ENCODE data around the gene SLC38A11. TPM values are rescaled to one million over a fixed set of nuclear protein-coding genes. Genes with fewer than 3 reads are reported as not detected.
A peak's percentile ranks its signal among the peaks of the same experiment; 100 is the strongest.
"Not testable (repeated sequence)": the region's sequence is repeated elsewhere in the genome, so short reads cannot be mapped to it uniquely, and the experiment has no call there.

The SLC38A11 gene, protein sequence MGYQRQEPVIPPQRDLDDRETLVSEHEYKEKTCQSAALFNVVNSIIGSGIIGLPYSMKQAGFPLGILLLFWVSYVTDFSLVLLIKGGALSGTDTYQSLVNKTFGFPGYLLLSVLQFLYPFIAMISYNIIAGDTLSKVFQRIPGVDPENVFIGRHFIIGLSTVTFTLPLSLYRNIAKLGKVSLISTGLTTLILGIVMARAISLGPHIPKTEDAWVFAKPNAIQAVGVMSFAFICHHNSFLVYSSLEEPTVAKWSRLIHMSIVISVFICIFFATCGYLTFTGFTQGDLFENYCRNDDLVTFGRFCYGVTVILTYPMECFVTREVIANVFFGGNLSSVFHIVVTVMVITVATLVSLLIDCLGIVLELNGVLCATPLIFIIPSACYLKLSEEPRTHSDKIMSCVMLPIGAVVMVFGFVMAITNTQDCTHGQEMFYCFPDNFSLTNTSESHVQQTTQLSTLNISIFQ
- total RNA-seq (ENCODE audit: low replicate concordance): not detected in 2 replicates

DNA sequence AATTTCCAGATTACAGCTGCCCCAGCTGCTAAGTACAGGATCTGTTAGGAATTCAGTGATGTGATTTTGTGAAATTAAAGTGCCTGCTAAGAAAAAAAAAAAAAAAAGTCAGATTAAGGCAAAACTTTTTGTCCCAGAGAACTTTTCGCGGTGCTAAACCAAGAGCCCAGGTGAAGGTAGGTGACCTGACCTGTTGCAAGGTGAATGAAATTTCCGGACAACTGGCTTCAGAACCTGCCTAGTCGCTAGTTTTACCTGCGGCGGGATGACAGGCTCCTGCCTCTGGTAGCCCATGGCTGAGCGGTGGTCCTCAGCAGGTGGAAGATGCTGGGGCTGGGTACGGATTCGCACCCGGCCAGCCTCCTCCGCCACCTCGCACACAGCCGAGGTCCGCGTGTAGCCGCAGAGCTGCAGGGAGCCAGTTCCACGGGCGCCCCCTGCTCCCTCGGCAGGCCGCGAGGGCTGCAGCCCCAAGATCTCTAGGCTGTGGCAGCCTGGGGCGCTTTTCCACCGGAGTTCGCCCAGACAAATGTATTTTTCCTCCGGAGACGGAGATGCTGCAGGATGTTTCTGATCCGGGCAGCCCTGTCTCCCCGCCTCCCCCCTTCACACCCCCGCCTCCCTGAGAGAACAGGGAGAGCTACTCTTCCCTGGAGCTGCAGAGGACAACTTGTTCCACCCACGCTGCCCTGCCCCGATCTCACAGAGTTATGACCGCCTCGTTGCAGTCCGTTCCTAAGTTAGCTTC, at the start of gene SLC38A11:
SLC38A11 (minus strand) TSS at position 572 of the 748 bp plus-strand sequence; CDS start at position 294, 278 bp downstream.
- DNase-seq (ENCODE audit: low spot score): no peak
- Histone ChIP-seq H3K4me1 (peaks cover 5% of the 10 kb centered on the region), H3K4me2 (no peak within 1 kb of the TSS), H3K4me3 (no peak within 1 kb of the TSS), H3K27me3 (no peaks in the 10 kb centered on the region), H2AFZ (replicated peaks) (peak within 1 kb of the TSS; percentile 12), H4K20me1 (ENCODE audit: low read depth) (no peaks in the 10 kb centered on the region), H3K9ac (no peak within 1 kb of the TSS), H3K36me3 (no peaks in the 10 kb centered on the region), H3K9me3 (ENCODE audit: low read depth) (no peaks in the 10 kb centered on the region), H3K79me2 (ENCODE audit: low read depth) (no peaks in the 10 kb centered on the region), H3K27ac (no peak within 1 kb of the TSS), H3F3A (ENCODE audit: low read depth) (no peaks in the 10 kb centered on the region)
- no peak for TF ChIP-seq EZH2 (IDR thresholded peaks at IDR 0.05)
- TF ChIP-seq EZH2phosphoT487 (IDR thresholded peaks at IDR 0.05): no peak
- TF ChIP-seq, protein P1, sequence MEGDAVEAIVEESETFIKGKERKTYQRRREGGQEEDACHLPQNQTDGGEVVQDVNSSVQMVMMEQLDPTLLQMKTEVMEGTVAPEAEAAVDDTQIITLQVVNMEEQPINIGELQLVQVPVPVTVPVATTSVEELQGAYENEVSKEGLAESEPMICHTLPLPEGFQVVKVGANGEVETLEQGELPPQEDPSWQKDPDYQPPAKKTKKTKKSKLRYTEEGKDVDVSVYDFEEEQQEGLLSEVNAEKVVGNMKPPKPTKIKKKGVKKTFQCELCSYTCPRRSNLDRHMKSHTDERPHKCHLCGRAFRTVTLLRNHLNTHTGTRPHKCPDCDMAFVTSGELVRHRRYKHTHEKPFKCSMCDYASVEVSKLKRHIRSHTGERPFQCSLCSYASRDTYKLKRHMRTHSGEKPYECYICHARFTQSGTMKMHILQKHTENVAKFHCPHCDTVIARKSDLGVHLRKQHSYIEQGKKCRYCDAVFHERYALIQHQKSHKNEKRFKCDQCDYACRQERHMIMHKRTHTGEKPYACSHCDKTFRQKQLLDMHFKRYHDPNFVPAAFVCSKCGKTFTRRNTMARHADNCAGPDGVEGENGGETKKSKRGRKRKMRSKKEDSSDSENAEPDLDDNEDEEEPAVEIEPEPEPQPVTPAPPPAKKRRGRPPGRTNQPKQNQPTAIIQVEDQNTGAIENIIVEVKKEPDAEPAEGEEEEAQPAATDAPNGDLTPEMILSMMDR (IDR thresholded peaks at IDR 0.05): no peak
- Mint-ChIP-seq H3K4me1 (peaks cover 17% of the 10 kb centered on the region), H3K9me3 (no peaks in the 10 kb centered on the region), H3K4me3 (no peak within 1 kb of the TSS), H3K27ac (no peak within 1 kb of the TSS), H3K36me3 (no peaks in the 10 kb centered on the region), H3K27me3 (ENCODE audit: insufficient read depth, low read depth) (peaks cover 2% of the 10 kb centered on the region)

DNA sequence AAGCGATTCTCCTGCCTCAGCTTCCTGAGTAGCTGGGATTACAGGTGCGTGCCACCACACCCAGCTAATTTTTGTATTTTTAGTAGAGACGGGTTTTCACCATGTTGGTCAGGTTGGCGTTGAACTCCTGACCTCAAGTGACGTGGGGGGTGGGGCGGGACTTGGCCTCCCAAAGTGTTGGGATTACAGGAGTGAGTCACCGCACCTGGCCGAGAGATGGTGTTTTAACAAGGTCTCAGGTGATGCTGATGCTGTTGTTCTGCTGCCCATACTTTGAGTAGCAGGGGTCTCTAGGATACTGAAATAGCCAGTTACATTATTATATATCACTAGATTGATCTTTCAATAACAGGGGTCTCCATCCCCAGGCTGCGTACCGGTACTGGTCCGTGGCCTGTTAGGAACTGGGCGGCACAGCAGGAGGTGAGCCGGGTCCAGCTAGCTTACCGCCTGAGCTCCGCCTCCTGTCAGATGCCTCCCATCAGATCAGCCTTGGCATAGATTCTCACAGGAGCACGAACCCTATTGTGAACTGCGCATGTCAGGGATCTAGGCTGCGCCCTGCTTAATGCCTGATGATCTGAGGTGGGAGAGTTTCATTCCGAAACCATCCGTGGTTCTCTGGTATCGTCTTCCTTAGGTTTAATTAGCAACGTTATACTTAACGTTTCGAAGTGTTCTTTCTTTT, 48.3 kb upstream of the SLC38A11 start:
- no peak overlapping the region for H3K4me3 ChIP-seq
- DNase-seq (ENCODE audit: low spot score): peak; percentile 42
- H3K27me3 ChIP-seq: no peaks in the 10 kb centered on the region
- no peaks in the 10 kb centered on the region for H3K36me3 ChIP-seq
- H3K27me3 Mint-ChIP-seq (ENCODE audit: insufficient read depth, low read depth): peaks cover 3% of the 10 kb centered on the region
- H2AFZ ChIP-seq (replicated peaks): no peak overlapping the region
- no peaks in the 10 kb centered on the region for H3K36me3 Mint-ChIP-seq
- H3K4me1 Mint-ChIP-seq: no peaks in the 10 kb centered on the region
- H3K4me1 ChIP-seq: no peaks in the 10 kb centered on the region
- H3K9ac ChIP-seq: no peak overlapping the region
- no peak overlapping the region for H3K27ac Mint-ChIP-seq
- TF ChIP-seq EZH2 (IDR thresholded peaks at IDR 0.05) (no peak), EZH2phosphoT487 (IDR thresholded peaks at IDR 0.05) (no peak)
- TF ChIP-seq, protein P1 (IDR thresholded peaks at IDR 0.05): no peak
- no peak overlapping the region for H3K4me2 ChIP-seq
- H3K79me2 ChIP-seq (ENCODE audit: low read depth): no peaks in the 10 kb centered on the region
- H3F3A ChIP-seq (ENCODE audit: low read depth): no peaks in the 10 kb centered on the region
- H3K4me3 Mint-ChIP-seq: no peak overlapping the region
- no peak overlapping the region for H3K27ac ChIP-seq
- H3K9me3 Mint-ChIP-seq: no peaks in the 10 kb centered on the region
- no peaks in the 10 kb centered on the region for H4K20me1 ChIP-seq (ENCODE audit: low read depth)
- no peaks in the 10 kb centered on the region for H3K9me3 ChIP-seq (ENCODE audit: low read depth)

DNA sequence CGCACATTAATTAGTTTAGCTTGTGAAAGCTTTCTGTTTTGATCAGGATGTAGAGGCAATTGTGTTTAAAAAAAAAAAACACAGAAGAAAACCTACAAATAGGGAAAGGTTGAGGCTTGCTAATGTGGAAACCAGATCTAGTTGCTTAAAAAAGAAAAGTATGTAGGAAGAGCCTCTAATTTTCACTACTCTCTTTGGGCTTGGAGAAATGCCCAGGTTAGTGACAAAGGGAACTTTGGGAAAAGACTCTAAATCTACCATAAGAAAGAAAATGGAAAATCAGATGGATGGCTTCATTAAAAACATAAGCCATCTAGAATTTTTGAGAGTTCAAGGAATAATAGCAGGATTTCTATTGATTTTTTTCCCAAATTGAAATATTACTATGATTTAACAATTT, 47.3 kb upstream of the SLC38A11 start:
- H3K9me3 ChIP-seq (ENCODE audit: low read depth): no peaks in the 10 kb centered on the region

DNA sequence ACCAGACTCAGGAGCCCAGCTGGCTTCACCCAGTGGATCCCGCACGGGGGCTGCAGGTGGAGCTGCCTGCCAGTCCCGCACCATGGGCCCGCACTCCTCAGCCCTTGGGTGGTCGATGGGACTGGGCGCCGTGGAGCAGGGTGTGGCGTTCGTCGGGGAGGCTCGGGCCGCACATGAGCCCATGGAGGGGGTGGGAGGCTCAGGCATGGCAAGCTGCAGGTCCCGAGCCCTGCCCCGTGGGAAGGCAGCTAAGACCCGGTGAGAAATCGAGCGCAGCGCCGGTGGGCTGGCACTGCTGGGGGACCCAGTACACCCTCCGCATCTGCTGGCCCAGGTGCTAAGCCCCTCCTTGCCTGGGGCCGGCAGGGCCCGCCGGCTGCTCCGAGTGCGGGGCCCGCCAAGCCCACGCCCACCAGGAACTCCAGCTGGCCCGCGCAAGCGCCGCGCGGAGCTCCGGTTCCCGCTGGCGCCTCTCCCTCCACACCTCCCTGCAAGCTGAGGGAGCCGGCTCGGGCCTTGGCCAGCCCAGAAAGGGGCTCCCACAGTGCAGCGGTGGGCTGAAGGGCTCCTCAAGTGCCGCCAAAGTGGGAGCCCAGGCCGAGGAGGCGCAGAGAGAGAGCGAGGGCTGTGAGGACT, 39.5 kb upstream of the SLC38A11 start:
- peaks cover 18% of the 10 kb centered on the region for H3K4me1 Mint-ChIP-seq

More for the DNA sequence above, 47.3 kb upstream of the SLC38A11 start:
- Mint-ChIP-seq H3K4me3 (no peak overlapping the region), H3K9me3 (no peaks in the 10 kb centered on the region), H3K36me3 (no peaks in the 10 kb centered on the region), H3K27me3 (ENCODE audit: insufficient read depth, low read depth) (peaks cover 3% of the 10 kb centered on the region), H3K27ac (no peak overlapping the region), H3K4me1 (no peaks in the 10 kb centered on the region)
- Histone ChIP-seq H3K27me3 (no peaks in the 10 kb centered on the region), H3K4me2 (no peak overlapping the region), H3K4me3 (no peak overlapping the region), H3K36me3 (no peaks in the 10 kb centered on the region), H3F3A (ENCODE audit: low read depth) (no peaks in the 10 kb centered on the region), H3K4me1 (no peaks in the 10 kb centered on the region), H3K27ac (no peak overlapping the region), H3K9ac (no peak overlapping the region), H3K79me2 (ENCODE audit: low read depth) (no peaks in the 10 kb centered on the region), H4K20me1 (ENCODE audit: low read depth) (no peaks in the 10 kb centered on the region), H2AFZ (replicated peaks) (no peak overlapping the region)
- TF ChIP-seq, protein P1 (IDR thresholded peaks at IDR 0.05): no peak
- TF ChIP-seq EZH2phosphoT487 (IDR thresholded peaks at IDR 0.05): no peak
- no peak for DNase-seq (ENCODE audit: low spot score)

More for the DNA sequence above, 39.5 kb upstream of the SLC38A11 start:
- not testable (repeated sequence) for DNase-seq (ENCODE audit: low spot score); H3K9me3 Mint-ChIP-seq; H3K79me2 ChIP-seq (ENCODE audit: low read depth); H3K9ac ChIP-seq; H3K4me1 ChIP-seq; H3K27me3 ChIP-seq; H2AFZ ChIP-seq (replicated peaks); H3K27ac ChIP-seq; H3K36me3 ChIP-seq; H3F3A ChIP-seq (ENCODE audit: low read depth); H3K9me3 ChIP-seq (ENCODE audit: low read depth); H3K27ac Mint-ChIP-seq; H3K4me3 ChIP-seq; H3K36me3 Mint-ChIP-seq; H3K4me3 Mint-ChIP-seq; H4K20me1 ChIP-seq (ENCODE audit: low read depth); H3K27me3 Mint-ChIP-seq (ENCODE audit: insufficient read depth, low read depth); H3K4me2 ChIP-seq
